Heart right ventricle (tissue), 16 donors: ENCODE measurements around the gene HAAO. TPM values are rescaled to one million over a fixed set of nuclear protein-coding genes. Genes with fewer than 3 reads are reported as not detected.

Experiments
- ATAC-seq, 8 donors: fragments of 200-7000 bp; cut with Tn5 transposase; one replicate each; pipeline ENCODE4 v1.9.1; 2020; ENCODE audit warnings: mild to moderate bottlenecking in 8 of 8, moderate library complexity in 8 of 8, moderate number of reproducible peaks in 1 of 8
- DNase-seq, 2 donors: peaks; one replicate each; pipeline ENCODE4 v3.0.0-alpha.2; 2020
- H3K27ac ChIP-seq, 10 donors: fragments of 200-600 bp; sonication (generic) in 2 of 10; one replicate each; pipeline versions ENCODE4 v1.5.0 to v1.8.0; 2020 to 2022; ENCODE audit warnings: mild to moderate bottlenecking in 3 of 10
- H3K27me3 ChIP-seq, 7 donors: fragments of 200-600 bp; one replicate each; pipeline ENCODE4 v1.8.0; 2021 to 2022; ENCODE audit warnings: mild to moderate bottlenecking in 2 of 7
- H3K36me3 ChIP-seq, 9 donors: fragments of 200-600 bp; sonication (generic) in 1 of 9; one replicate each; pipeline versions ENCODE4 v1.5.0 to v1.8.0; 2020 to 2022; ENCODE audit warnings: mild to moderate bottlenecking in 2 of 9
- H3K4me1 ChIP-seq, 9 donors: fragments of 200-600 bp; sonication (generic) in 1 of 9; one replicate each; pipeline versions ENCODE4 v1.5.0 to v1.8.0; 2020 to 2022; ENCODE audit warnings: mild to moderate bottlenecking in 4 of 9
- H3K4me3 ChIP-seq, 10 donors: fragments of 200-600 bp; sonication (generic) in 2 of 10; one replicate each; pipeline versions ENCODE4 v1.5.0 to v1.8.0; 2020 to 2022; ENCODE audit warnings: mild to moderate bottlenecking in 7 of 10, moderate library complexity in 2 of 10
- H3K9me3 ChIP-seq, 11 donors: fragments of 200-600 bp in 10 of 11; sonication (generic) in 2 of 11; one replicate each; pipeline versions ENCODE4 v1.5.0 to v1.8.0; 2013 to 2022; ENCODE audit warnings: mild to moderate bottlenecking in 2 of 11, control low read depth in 1 of 11, moderate library complexity in 1 of 11
- CTCF ChIP-seq, 9 donors: fragments of 200-600 bp; sonication (generic) in 2 of 9; IDR thresholded peaks; one replicate each; pipeline versions ENCODE4 v1.5.0 to v1.8.0; 2021 to 2022; ENCODE audit warnings: antibody characterized with exemption in 9 of 9, mild to moderate bottlenecking in 5 of 9, moderate library complexity in 1 of 9
- WGBS, 2 donors: extraction: QIAGEN DNeasy Blood & Tissue Kit; methylation state at CpG; one replicate each; pipeline ENCODE4 v1.1.7; 2013; ENCODE audit warnings: inconsistent platforms in 1 of 2; 5-methylcytosine and 5-hydroxymethylcytosine counted together
- intact Hi-C, 10 donors: fragments of 100-400 bp; cut with DNase I; formaldehyde crosslinking; loops; one replicate each; pipeline versions ENCODE4 v1.11.1 to v1.14.2; 2022
- polyA plus RNA-seq, 2 donors: library from polyadenylated mRNA; stranded (reverse); fragments of 200-250 nt; gene quantifications; one replicate each; pipeline ENCODE4 v1.2.3, GENCODE V29; 2013
- total RNA-seq, 10 donors: library from RNA; stranded (reverse); fragmentation: NEBNext Ultra II Directional in 3 of 10; extraction: Animal tissue kit (Norgen Biotek cat#: 25700) in 3 of 10; gene quantifications; one replicate each; pipeline versions ENCODE4 v1.2.1 to v1.2.4, GENCODE V29; 2021 to 2023
- donor health status: Arrhythmogenic right ventricular cardiomyopathy.
- donor health status: ischemic (EF 13 %, LVEDD 7.1; RV severe dilation, severe dysfunction).
- donor health status: healthy with polysubstance abuse.
- donor health status: DM: no; HTN: yes; CAD: no.
- donor health status: DM: no; HTN: no; CAD: no.
- donor health status: ischemic (EF 25% LVEDD 6.9; RV normal size, moderate dysfunction).
- donor health status: ischemic (EF 25% LVEDD 5.7; RV mildly dilated, moderate dysfunction).
- donor health status: healthy.
- donor health status: DM: yes; HTN: yes; CAD: no.
- donor health status: Ischemic cardiomyopathy.
- donor health status: ischemic (EF 35%, LVEDD 5.7; RV mildly dilated, moderate dysfunction).
- donor health status: nonischemic (EF 11% LVEDD 7.7; RV severe dilation, severe dysfunction).
- donor health status: DM: yes; HTN: yes; CAD: no.
- donor health status: PGD.
- donor health status: ischemic (EF 29% LVEDD 5.4; RV normal size, mild dysfunction).
- donor health status: nonischemic (EF 23%, LVEDD 6.1; RV moderate dilation, normal function).

HAAO gene
- total and polyA plus RNA-seq, 12 donors, result 0.80 to 6.4 (median 2.7) TPM

- intact Hi-C loops, result no loop called here
- no peak for TF ChIP-seq CTCF (IDR thresholded peaks at IDR 0.05)
- no peaks in the 10 kb centered on the region for H3K9me3 ChIP-seq
- H3K4me1 ChIP-seq, result peaks cover 0 to 24% (median 10%) of the 10 kb centered on the region in 9 donors
- H3K36me3 ChIP-seq, result peaks cover 0 to 23% (median 0%) of the 10 kb centered on the region in 9 donors
- no peaks in the 10 kb centered on the region for H3K27me3 ChIP-seq
- peak overlapping the region in 1 of 10 donors; percentile 1 for H3K27ac ChIP-seq
- H3K4me3 ChIP-seq, result peak overlapping the region in 2 of 10 donors; percentile 2 to 16
- ATAC-seq (peak in 6 of 8 donors; percentile 70 to 96 (median 80)), DNase-seq (peak in 1 of 2 donors; percentile 15)
- 61 to 68% methylated on average over 7 of the region's 7 CpGs for WGBS, 2 donors
These were observed 69.8 kb downstream of the HAAO start for GRCh38 chr2:42722320-42723190.

GRCh38 chr2:42721898-42722297 is 70.5 kb downstream of the HAAO start:
- ATAC-seq, result no peak
- WGBS, 2 donors, result 76 to 86% methylated on average over 2 of the region's 2 CpGs
- intact Hi-C loops, result no loop called here
- H3K4me3 ChIP-seq, result no peak overlapping the region
- H3K9me3 ChIP-seq, result no peaks in the 10 kb centered on the region
- H3K4me1 ChIP-seq, result peaks cover 0 to 24% (median 10%) of the 10 kb centered on the region in 9 donors
- no peak for TF ChIP-seq CTCF (IDR thresholded peaks at IDR 0.05)
- no peak for DNase-seq
- H3K27ac ChIP-seq, result peak overlapping the region in 1 of 10 donors; percentile 1
- H3K36me3 ChIP-seq, result peaks cover 0 to 20% (median 0%) of the 10 kb centered on the region in 9 donors
- no peaks in the 10 kb centered on the region for H3K27me3 ChIP-seq

Other genes starting within 250 kb of the HAAO start
- 10 to 100 TPM; 16.1 to 26.6 (median 21.9) TPM for gene MTA3, start 224.0 kb downstream of the HAAO start, total RNA-seq
- 10 to 100 TPM; 11.2 to 29.4 TPM for gene MTA3, start 224.0 kb downstream of the HAAO start, polyA plus RNA-seq
- gene OXER1, start 28.4 kb downstream of the HAAO start, total RNA-seq, result under 1 TPM; 0.20 to 0.78 (median 0.49) TPM
- 1 to 10 TPM in 1 of 2 donors, under 1 TPM in 1; 0.25 to 1.2 TPM for gene OXER1, start 28.4 kb downstream of the HAAO start, polyA plus RNA-seq